ENCODE data around the gene COL1A1. TPM values are rescaled to one million over a fixed set of nuclear protein-coding genes. Genes with fewer than 3 reads are reported as not detected.

Gene COL1A1
- polyA plus RNA-seq, 1 of the 3 experiments (the other 2 are of a cell fraction) = 1,461 TPM

DNA sequence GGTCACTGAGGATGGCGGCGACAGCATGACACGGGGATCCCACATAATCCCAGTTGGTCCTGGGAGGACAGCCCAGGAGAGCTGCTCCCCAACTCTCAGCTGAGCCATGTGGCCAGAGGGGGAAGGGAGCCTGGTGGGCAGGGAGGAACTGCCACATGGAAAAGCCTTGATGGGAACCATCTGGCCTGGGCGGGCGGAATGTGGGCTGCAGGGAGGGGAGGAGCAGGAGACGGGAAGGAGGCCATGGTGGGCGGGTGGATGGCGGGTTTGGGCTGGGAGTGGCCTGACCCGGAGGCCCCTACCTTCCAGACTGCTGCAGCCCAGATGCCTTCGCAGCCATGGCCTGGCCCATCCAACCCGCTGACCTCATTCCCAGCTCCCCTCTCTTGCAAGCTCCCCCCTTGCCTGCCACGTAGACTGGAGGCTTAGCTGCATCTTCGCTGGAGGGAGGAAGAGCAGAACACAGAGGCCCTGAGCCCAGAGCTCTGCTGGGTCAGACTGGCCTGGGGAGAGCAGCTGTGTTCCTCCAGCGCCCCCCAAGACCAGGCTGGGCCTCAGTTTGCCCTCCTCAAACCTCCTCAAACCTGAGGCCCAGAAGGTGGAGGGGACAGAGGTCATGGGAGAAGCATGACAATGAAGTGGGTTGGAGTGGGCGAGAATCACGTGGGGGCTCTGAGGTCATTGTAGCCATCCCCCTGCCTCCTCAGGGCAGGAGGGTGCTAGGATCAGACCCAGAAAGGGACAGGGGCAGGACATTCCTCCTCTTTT lies 8.2 kb upstream of the COL1A1 start (continued):
- TF ChIP-seq, protein P1, sequence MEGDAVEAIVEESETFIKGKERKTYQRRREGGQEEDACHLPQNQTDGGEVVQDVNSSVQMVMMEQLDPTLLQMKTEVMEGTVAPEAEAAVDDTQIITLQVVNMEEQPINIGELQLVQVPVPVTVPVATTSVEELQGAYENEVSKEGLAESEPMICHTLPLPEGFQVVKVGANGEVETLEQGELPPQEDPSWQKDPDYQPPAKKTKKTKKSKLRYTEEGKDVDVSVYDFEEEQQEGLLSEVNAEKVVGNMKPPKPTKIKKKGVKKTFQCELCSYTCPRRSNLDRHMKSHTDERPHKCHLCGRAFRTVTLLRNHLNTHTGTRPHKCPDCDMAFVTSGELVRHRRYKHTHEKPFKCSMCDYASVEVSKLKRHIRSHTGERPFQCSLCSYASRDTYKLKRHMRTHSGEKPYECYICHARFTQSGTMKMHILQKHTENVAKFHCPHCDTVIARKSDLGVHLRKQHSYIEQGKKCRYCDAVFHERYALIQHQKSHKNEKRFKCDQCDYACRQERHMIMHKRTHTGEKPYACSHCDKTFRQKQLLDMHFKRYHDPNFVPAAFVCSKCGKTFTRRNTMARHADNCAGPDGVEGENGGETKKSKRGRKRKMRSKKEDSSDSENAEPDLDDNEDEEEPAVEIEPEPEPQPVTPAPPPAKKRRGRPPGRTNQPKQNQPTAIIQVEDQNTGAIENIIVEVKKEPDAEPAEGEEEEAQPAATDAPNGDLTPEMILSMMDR (IDR thresholded peaks at IDR 0.05) = no peak
- TF ChIP-seq, protein P2, sequence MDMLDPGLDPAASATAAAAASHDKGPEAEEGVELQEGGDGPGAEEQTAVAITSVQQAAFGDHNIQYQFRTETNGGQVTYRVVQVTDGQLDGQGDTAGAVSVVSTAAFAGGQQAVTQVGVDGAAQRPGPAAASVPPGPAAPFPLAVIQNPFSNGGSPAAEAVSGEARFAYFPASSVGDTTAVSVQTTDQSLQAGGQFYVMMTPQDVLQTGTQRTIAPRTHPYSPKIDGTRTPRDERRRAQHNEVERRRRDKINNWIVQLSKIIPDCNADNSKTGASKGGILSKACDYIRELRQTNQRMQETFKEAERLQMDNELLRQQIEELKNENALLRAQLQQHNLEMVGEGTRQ (IDR thresholded peaks at IDR 0.05; ENCODE audit: borderline replicate concordance, low read depth, low read length) = no peak
- TF ChIP-seq EZH2phosphoT487 (IDR thresholded peaks at IDR 0.05; ENCODE audit: borderline replicate concordance, low read depth) (no peak), RFX5 (IDR thresholded peaks at IDR 0.05; ENCODE audit: low read length) (no peak), GATA2 (CRISPR knock-in tag; IDR thresholded peaks at IDR 0.05) (no peak), SMC3 (IDR thresholded peaks at IDR 0.05; ENCODE audit: low read depth, low read length) (no peak)
- TF ChIP-seq, protein P3, sequence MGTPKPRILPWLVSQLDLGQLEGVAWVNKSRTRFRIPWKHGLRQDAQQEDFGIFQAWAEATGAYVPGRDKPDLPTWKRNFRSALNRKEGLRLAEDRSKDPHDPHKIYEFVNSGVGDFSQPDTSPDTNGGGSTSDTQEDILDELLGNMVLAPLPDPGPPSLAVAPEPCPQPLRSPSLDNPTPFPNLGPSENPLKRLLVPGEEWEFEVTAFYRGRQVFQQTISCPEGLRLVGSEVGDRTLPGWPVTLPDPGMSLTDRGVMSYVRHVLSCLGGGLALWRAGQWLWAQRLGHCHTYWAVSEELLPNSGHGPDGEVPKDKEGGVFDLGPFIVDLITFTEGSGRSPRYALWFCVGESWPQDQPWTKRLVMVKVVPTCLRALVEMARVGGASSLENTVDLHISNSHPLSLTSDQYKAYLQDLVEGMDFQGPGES (IDR thresholded peaks at IDR 0.05; ENCODE audit: low read depth, low read length) = no peak
- TF ChIP-seq, protein P4, sequence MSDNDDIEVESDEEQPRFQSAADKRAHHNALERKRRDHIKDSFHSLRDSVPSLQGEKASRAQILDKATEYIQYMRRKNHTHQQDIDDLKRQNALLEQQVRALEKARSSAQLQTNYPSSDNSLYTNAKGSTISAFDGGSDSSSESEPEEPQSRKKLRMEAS (IDR thresholded peaks at IDR 0.05; ENCODE audit: low read depth) = peak; percentile 100

DNA sequence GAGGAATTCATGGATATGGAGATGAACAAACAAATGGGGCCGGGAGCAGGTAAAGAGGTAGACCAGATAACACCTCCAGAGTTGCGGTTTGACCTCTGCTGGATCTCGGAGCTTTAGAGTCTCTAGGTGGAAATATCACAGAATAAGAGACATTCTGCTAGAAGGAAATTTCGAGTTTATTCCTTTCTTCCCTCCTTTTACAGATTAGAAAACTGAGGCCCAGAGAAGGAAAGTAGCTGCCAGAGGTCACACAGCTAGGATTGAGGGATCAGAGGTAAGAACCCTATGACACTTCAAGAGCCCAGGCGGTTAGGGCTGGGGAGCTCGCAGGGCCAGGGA lies 7.7 kb upstream of the COL1A1 start:
- CTCF ChIA-PET = interaction anchor here (1.0 to 25.6 kb wide), 11 partner anchors 8 to 78 kb away, joined by 3 to 2150 read pairs (median 4); partner anchors contain the start of genes COL1A1, PPP1R9B, SGCA and TMEM92
- H3K9ac ChIP-seq = peak overlapping the region; percentile 56; the same call in 1 of the 2 replicates
- no peaks in the 10 kb centered on the region for H3K36me3 ChIP-seq (replicated peaks in 1 of 2; ENCODE audit: control insufficient read depth in 1 of 2, insufficient read depth in 2 of 2, low read length in 1 of 2)
- peaks cover 48% of the 10 kb centered on the region for H3F3A ChIP-seq (replicated peaks; ENCODE audit: insufficient read depth)
- TF ChIP-seq, protein P5, sequence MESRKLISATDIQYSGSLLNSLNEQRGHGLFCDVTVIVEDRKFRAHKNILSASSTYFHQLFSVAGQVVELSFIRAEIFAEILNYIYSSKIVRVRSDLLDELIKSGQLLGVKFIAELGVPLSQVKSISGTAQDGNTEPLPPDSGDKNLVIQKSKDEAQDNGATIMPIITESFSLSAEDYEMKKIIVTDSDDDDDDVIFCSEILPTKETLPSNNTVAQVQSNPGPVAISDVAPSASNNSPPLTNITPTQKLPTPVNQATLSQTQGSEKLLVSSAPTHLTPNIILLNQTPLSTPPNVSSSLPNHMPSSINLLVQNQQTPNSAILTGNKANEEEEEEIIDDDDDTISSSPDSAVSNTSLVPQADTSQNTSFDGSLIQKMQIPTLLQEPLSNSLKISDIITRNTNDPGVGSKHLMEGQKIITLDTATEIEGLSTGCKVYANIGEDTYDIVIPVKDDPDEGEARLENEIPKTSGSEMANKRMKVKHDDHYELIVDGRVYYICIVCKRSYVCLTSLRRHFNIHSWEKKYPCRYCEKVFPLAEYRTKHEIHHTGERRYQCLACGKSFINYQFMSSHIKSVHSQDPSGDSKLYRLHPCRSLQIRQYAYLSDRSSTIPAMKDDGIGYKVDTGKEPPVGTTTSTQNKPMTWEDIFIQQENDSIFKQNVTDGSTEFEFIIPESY (IDR thresholded peaks at IDR 0.05; ENCODE audit: borderline replicate concordance, low read depth) = no peak
- TF ChIP-seq, protein P4 (IDR thresholded peaks at IDR 0.05; ENCODE audit: low read depth) = no peak
- TF ChIP-seq GABPA (IDR thresholded peaks at IDR 0.05; ENCODE audit: low read depth) = no peak
- no peak for TF ChIP-seq ELF1 (IDR thresholded peaks at IDR 0.05)
- TF ChIP-seq RFX5 (IDR thresholded peaks at IDR 0.05; ENCODE audit: low read length) = no peak
- no peak for TF ChIP-seq NFIC (IDR thresholded peaks at IDR 0.05; ENCODE audit: borderline replicate concordance)
- TF ChIP-seq GATA2 (CRISPR knock-in tag; IDR thresholded peaks at IDR 0.05) = no peak
- TF ChIP-seq YY1 (IDR thresholded peaks at IDR 0.05; ENCODE audit: low read depth) = no peak
- TF ChIP-seq, protein P6, sequence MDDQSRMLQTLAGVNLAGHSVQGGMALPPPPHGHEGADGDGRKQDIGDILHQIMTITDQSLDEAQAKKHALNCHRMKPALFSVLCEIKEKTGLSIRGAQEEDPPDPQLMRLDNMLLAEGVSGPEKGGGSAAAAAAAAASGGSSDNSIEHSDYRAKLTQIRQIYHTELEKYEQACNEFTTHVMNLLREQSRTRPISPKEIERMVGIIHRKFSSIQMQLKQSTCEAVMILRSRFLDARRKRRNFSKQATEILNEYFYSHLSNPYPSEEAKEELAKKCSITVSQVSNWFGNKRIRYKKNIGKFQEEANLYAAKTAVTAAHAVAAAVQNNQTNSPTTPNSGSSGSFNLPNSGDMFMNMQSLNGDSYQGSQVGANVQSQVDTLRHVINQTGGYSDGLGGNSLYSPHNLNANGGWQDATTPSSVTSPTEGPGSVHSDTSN (IDR thresholded peaks at IDR 0.05) = no peak
- TF ChIP-seq, protein P2 (IDR thresholded peaks at IDR 0.05; ENCODE audit: borderline replicate concordance, low read depth, low read length) = no peak
- TF ChIP-seq EZH2phosphoT487 (IDR thresholded peaks at IDR 0.05; ENCODE audit: borderline replicate concordance, low read depth) = no peak
- TF ChIP-seq, protein P7, sequence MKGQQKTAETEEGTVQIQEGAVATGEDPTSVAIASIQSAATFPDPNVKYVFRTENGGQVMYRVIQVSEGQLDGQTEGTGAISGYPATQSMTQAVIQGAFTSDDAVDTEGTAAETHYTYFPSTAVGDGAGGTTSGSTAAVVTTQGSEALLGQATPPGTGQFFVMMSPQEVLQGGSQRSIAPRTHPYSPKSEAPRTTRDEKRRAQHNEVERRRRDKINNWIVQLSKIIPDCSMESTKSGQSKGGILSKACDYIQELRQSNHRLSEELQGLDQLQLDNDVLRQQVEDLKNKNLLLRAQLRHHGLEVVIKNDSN (IDR thresholded peaks at IDR 0.05; ENCODE audit: borderline replicate concordance, low read depth) = no peak
- TF ChIP-seq CHD2 (IDR thresholded peaks at IDR 0.05; ENCODE audit: low read length, partially characterized antibody) = no peak
- no peak for TF ChIP-seq RAD21 (IDR thresholded peaks at IDR 0.05; ENCODE audit: low read length)
- no peak for TF ChIP-seq POLR2AphosphoS5 (IDR thresholded peaks at IDR 0.05; ENCODE audit: low read depth, low read length)
- no peaks in the 10 kb centered on the region; the same call in 1 of the 2 replicates for H3K79me2 ChIP-seq (ENCODE audit: insufficient read depth)
- H2AFZ ChIP-seq (ENCODE audit: low read depth) = no peak overlapping the region
- no peaks in the 10 kb centered on the region for H3K9me3 ChIP-seq
- H3K4me3 ChIP-seq (ENCODE audit: low read depth in 2 of 2, low read length in 1 of 2) = no peak overlapping the region
- no peak for DNase-seq
- POLR2A ChIA-PET = interaction anchor here (0.7 to 1.3 kb wide), 8 partner anchors 13 to 77 kb away, joined by 3 to 6 read pairs (median 4); no protein-coding TSS in a partner anchor
- peak overlapping the region; percentile 97 to 100 for H3K27ac ChIP-seq (ENCODE audit: low read depth in 2 of 2, low read length in 1 of 2)
- no peaks in the 10 kb centered on the region for H3K9me2 ChIP-seq
- H3K4me2 ChIP-seq = peak overlapping the region; percentile 54; the same call in 1 of the 2 replicates
- no peaks in the 10 kb centered on the region for H3K27me3 ChIP-seq (ENCODE audit: insufficient read depth)
- H4K20me1 ChIP-seq (ENCODE audit: insufficient read depth) = no peaks in the 10 kb centered on the region
- H3K4me1 ChIP-seq (ENCODE audit: control insufficient read depth in 1 of 2, insufficient read depth in 2 of 2, low read depth in 1 of 2, low read length in 1 of 2) = peaks cover 69 to 71% of the 10 kb centered on the region in 2 experiments
- 72% methylated on average over 6 of the region's 6 CpGs for WGBS (ENCODE audit: low lambda C conversion rate)
